SK-N-SH treated with all-trans-retinoic acid at 6 μM for 48 hours (cell line): ENCODE results near the gene ETV1.

Experiments used
- GLIS3 ChIP-seq: fragments of 250-450 bp; sonication (Bioruptor Pico); IDR thresholded peaks from 2 replicates; pipeline ENCODE4 v1.5.0; 2020; ENCODE audit warnings: mild to moderate bottlenecking, moderate library complexity
- OSR1 ChIP-seq: fragments of 250-450 bp; sonication (Bioruptor Pico); IDR thresholded peaks from 2 replicates; pipeline ENCODE4 v1.8.0; 2022; ENCODE audit warnings: moderate library complexity, mild to moderate bottlenecking, inconsistent platforms
- PPARA ChIP-seq: fragments of 250-450 bp; sonication (Bioruptor Pico); IDR thresholded peaks from 2 replicates; pipeline ENCODE4 v1.5.0; 2020; ENCODE audit warnings: mild to moderate bottlenecking, borderline replicate concordance
- RARB ChIP-seq: fragments of 250-450 bp; sonication (Bioruptor Pico); IDR thresholded peaks from 2 replicates; pipeline ENCODE4 v1.8.0; 2021; ENCODE audit warnings: mild to moderate bottlenecking, moderate library complexity
- TCF4 ChIP-seq: fragments of 250-450 bp; sonication (Bioruptor Pico); IDR thresholded peaks from 2 replicates; pipeline ENCODE4 v1.8.0; 2021; ENCODE audit warnings: mild to moderate bottlenecking, moderate library complexity, borderline replicate concordance
- ZC3H10 ChIP-seq: fragments of 250-450 bp; sonication (Bioruptor Pico); IDR thresholded peaks from 2 replicates; pipeline ENCODE4 v1.5.1; 2021; ENCODE audit warnings: mild to moderate bottlenecking, moderate library complexity
- ZFP30 ChIP-seq: fragments of 450-650 bp; formaldehyde crosslinking; IDR thresholded peaks from 2 replicates; pipeline ENCODE4 v1.5.0; 2022; ENCODE audit warnings: mild to moderate bottlenecking, moderate library complexity
- ZNF70 ChIP-seq: fragments of 450-650 bp; formaldehyde crosslinking; IDR thresholded peaks from 2 replicates; pipeline ENCODE4 v1.5.0; 2020; ENCODE audit warnings: mild to moderate bottlenecking, moderate library complexity
- TF ChIP-seq, protein P1 (sequence below): fragments of 250-450 bp; sonication (Bioruptor Pico); IDR thresholded peaks from 2 replicates; pipeline ENCODE4 v1.8.0; 2020; ENCODE audit warnings: mild to moderate bottlenecking, moderate library complexity, borderline replicate concordance
- TF ChIP-seq, protein P2 (sequence below): fragments of 250-450 bp; sonication (Bioruptor Pico); IDR thresholded peaks from 2 replicates; pipeline ENCODE4 v1.5.1; 2021; ENCODE audit warnings: mild to moderate bottlenecking, moderate library complexity
- TF ChIP-seq, protein P3 (sequence below): fragments of 250-450 bp; sonication (Bioruptor Pico); IDR thresholded peaks from 2 replicates; pipeline ENCODE4 v1.8.0; 2021; ENCODE audit warnings: low read depth, mild to moderate bottlenecking, moderate library complexity, borderline replicate concordance
- TF ChIP-seq, protein P4 (sequence below): fragments of 250-450 bp; sonication (Bioruptor Pico); IDR thresholded peaks from 2 replicates; pipeline ENCODE4 v1.5.1; 2020; ENCODE audit warnings: low read depth, mild to moderate bottlenecking, moderate library complexity

DNA sequence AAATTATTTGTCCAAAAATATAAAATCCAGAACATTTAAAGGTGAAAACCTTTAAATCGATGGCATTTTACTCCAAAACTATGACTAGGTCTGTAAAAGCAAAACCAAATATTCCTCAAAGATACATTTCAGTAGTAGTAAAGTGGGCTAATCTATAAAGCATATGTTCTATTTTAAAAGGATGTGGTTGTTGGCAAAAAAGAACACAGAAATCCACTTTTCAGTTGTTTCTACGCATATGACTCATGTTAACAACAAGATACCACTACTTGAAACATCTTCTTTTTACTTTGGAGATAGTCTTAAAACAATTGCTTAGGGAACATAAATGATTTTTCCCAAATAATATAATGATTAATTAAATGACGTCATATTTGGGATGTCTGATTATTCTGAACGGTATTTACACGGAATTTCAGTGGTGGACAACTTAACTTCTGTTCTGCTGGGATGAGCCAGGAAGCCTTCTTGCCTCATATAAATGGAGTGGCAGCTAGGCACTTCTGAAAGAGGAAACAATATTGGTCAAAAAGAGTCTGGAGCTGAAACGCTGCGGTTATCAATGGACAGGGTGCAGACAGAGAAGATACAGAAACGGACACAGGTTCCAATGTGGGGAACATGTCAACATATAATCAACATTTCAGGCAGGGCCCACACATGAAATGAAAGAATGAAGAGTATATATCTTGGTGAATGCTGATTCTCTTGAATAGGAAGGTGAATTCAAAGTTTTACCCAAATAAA is 78.5 kb downstream of the ETV1 start:
- TF ChIP-seq ZNF70 (no peak), TCF4 (CRISPR knock-in tag) (no peak), RARB (CRISPR knock-in tag) (no peak), GLIS3 (CRISPR knock-in tag) (no peak), PPARA (no peak), OSR1 (CRISPR knock-in tag) (no peak), ZFP30 (CRISPR knock-in tag) (no peak), ZC3H10 (CRISPR knock-in tag) (no peak)
- TF ChIP-seq, protein P1, sequence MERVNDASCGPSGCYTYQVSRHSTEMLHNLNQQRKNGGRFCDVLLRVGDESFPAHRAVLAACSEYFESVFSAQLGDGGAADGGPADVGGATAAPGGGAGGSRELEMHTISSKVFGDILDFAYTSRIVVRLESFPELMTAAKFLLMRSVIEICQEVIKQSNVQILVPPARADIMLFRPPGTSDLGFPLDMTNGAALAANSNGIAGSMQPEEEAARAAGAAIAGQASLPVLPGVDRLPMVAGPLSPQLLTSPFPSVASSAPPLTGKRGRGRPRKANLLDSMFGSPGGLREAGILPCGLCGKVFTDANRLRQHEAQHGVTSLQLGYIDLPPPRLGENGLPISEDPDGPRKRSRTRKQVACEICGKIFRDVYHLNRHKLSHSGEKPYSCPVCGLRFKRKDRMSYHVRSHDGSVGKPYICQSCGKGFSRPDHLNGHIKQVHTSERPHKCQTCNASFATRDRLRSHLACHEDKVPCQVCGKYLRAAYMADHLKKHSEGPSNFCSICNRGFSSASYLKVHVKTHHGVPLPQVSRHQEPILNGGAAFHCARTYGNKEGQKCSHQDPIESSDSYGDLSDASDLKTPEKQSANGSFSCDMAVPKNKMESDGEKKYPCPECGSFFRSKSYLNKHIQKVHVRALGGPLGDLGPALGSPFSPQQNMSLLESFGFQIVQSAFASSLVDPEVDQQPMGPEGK: no peak
- TF ChIP-seq, protein P2, sequence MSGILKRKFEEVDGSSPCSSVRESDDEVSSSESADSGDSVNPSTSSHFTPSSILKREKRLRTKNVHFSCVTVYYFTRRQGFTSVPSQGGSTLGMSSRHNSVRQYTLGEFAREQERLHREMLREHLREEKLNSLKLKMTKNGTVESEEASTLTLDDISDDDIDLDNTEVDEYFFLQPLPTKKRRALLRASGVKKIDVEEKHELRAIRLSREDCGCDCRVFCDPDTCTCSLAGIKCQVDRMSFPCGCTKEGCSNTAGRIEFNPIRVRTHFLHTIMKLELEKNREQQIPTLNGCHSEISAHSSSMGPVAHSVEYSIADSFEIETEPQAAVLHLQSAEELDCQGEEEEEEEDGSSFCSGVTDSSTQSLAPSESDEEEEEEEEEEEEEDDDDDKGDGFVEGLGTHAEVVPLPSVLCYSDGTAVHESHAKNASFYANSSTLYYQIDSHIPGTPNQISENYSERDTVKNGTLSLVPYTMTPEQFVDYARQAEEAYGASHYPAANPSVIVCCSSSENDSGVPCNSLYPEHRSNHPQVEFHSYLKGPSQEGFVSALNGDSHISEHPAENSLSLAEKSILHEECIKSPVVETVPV: no peak
- TF ChIP-seq, protein P3, sequence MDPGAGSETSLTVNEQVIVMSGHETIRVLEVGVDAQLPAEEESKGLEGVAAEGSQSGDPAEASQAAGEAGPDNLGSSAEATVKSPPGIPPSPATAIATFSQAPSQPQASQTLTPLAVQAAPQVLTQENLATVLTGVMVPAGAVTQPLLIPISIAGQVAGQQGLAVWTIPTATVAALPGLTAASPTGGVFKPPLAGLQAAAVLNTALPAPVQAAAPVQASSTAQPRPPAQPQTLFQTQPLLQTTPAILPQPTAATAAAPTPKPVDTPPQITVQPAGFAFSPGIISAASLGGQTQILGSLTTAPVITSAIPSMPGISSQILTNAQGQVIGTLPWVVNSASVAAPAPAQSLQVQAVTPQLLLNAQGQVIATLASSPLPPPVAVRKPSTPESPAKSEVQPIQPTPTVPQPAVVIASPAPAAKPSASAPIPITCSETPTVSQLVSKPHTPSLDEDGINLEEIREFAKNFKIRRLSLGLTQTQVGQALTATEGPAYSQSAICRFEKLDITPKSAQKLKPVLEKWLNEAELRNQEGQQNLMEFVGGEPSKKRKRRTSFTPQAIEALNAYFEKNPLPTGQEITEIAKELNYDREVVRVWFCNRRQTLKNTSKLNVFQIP: no peak
- TF ChIP-seq, protein P4, sequence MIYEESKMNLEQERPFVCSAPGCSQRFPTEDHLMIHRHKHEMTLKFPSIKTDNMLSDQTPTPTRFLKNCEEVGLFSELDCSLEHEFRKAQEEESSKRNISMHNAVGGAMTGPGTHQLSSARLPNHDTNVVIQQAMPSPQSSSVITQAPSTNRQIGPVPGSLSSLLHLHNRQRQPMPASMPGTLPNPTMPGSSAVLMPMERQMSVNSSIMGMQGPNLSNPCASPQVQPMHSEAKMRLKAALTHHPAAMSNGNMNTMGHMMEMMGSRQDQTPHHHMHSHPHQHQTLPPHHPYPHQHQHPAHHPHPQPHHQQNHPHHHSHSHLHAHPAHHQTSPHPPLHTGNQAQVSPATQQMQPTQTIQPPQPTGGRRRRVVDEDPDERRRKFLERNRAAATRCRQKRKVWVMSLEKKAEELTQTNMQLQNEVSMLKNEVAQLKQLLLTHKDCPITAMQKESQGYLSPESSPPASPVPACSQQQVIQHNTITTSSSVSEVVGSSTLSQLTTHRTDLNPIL: no peak
